Esophagus squamous epithelium (tissue), 5 donors: ENCODE results near the gene CTDSPL. TPM values are rescaled to one million over a fixed set of nuclear protein-coding genes. Genes with fewer than 3 reads are reported as not detected.

Experiments
- DNase-seq: peaks from one replicate; lab custom pipeline; 2025; lab: John Stamatoyannopoulos, UW
- H3K27ac ChIP-seq, 4 donors: fragments of 200-600 bp; sonication (generic); one replicate each; pipeline ENCODE4 v1.5.1; 2016 to 2019; ENCODE audit warnings: mild to moderate bottlenecking in 1 of 4
- H3K27me3 ChIP-seq, 4 donors: fragments of 200-600 bp; sonication (generic); 1 replicate in 3 of 4; 2 replicates in 1 of 4; pipeline versions ENCODE4 v1.5.1 to v1.6.0; 2017 to 2021; ENCODE audit warnings: antibody characterized with exemption in 1 of 4
- H3K36me3 ChIP-seq, 3 donors: fragments of 200-600 bp; sonication (generic); one replicate each; pipeline ENCODE4 v1.5.1; 2016 to 2019
- H3K4me1 ChIP-seq, 3 donors: fragments of 200-600 bp; sonication (generic); one replicate each; pipeline ENCODE4 v1.5.1; 2017 to 2019
- H3K4me3 ChIP-seq, 4 donors: fragments of 200-600 bp; sonication (generic); 1 replicate in 3 of 4; 2 replicates in 1 of 4; pipeline ENCODE4 v1.5.1; 2016 to 2019; ENCODE audit warnings: mild to moderate bottlenecking in 2 of 4, moderate library complexity in 1 of 4
- H3K9me3 ChIP-seq, 3 donors: fragments of 200-600 bp; sonication (generic); one replicate each; pipeline ENCODE4 v1.5.1; 2016 to 2019
- CTCF ChIP-seq, 6 experiments: fragments of 450-650 bp in 4 of 6; fragments of 200-600 bp in 2 of 6; sonication (generic) in 2 of 6; IDR thresholded peaks; one replicate each; pipeline ENCODE4 v1.5.1; 2016 to 2019; ENCODE audit warnings: antibody characterized with exemption in 6 of 6, mild to moderate bottlenecking in 4 of 6, moderate library complexity in 4 of 6
- POLR2A ChIP-seq, 4 donors: fragments of 450-650 bp; IDR thresholded peaks; one replicate each; pipeline ENCODE4 v1.6.1; 2017; ENCODE audit warnings: antibody characterized with exemption in 4 of 4, mild to moderate bottlenecking in 4 of 4, moderate library complexity in 3 of 4
- WGBS, 2 donors: methylation state at CpG; one replicate each; pipeline ENCODE4 v1.1.5; 2018; 5-methylcytosine and 5-hydroxymethylcytosine counted together
- intact Hi-C: fragments of 100-400 bp; cut with DNase I; formaldehyde crosslinking; loops from one replicate; pipeline ENCODE4 v1.15.0; 2022
- total RNA-seq, 4 donors: library from RNA; depleted of rRNA; stranded (reverse); fragments of >200 nt; gene quantifications; one replicate each; pipeline ENCODE4 v1.1.0, GENCODE V29; 2016
- donor health status: DM: yes; HTN: yes; CAD: no.

The CTDSPL gene
- total RNA-seq, 4 donors from 2014 or later: 20.7 to 55.1 (median 30.8) TPM

DNA sequence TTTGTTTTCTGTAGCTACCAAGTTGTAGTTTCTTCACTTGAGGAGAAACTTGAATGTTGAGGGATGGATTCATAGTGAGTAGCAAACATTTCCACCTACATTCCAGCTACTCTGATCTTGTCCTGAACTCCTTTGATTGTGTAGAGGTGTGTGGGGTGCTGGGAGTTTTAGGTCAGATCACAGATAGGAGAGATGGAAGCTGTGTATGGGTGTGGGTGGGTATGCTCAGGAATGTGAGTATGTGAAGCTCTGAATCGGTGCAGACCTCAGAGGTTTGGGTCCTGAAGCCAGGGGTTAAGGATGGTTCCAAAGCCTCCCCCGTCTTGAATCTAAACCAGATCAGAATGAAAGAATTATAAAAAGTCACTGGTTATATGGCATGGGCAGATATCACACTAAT is 76.3 kb downstream of the CTDSPL start:
- Histone ChIP-seq H3K4me1 (peaks cover 7 to 72% (median 28%) of the 10 kb centered on the region in 3 donors), H3K36me3 (no peaks in the 10 kb centered on the region), H3K4me3 (no peak overlapping the region), H3K27me3 (no peaks in the 10 kb centered on the region), H3K9me3 (no peaks in the 10 kb centered on the region), H3K27ac (no peak overlapping the region)
- no peak for DNase-seq
- intact Hi-C loops: no loop called here
- TF ChIP-seq POLR2A (IDR thresholded peaks at IDR 0.05) (no peak), CTCF (IDR thresholded peaks at IDR 0.05) (no peak)
- 89 to 96% methylated on average over 2 of the region's 2 CpGs for WGBS, 2 donors

GRCh38 chr3:37940242-37940908 is 78.7 kb downstream of the CTDSPL start:
- Histone ChIP-seq H3K36me3 (no peaks in the 10 kb centered on the region), H3K9me3 (no peaks in the 10 kb centered on the region), H3K4me3 (no peak overlapping the region), H3K27ac (peak overlapping the region in 1 of 4 donors; percentile 0), H3K4me1 (peaks cover 14 to 87% (median 46%) of the 10 kb centered on the region in 3 donors), H3K27me3 (no peaks in the 10 kb centered on the region)
- intact Hi-C loops: no loop called here
- TF ChIP-seq POLR2A (IDR thresholded peaks at IDR 0.05) (no peak), CTCF (IDR thresholded peaks at IDR 0.05) (no peak)
- no peak for DNase-seq
- WGBS, 2 donors: 69 to 78% methylated on average over 4 of the region's 4 CpGs

DNA sequence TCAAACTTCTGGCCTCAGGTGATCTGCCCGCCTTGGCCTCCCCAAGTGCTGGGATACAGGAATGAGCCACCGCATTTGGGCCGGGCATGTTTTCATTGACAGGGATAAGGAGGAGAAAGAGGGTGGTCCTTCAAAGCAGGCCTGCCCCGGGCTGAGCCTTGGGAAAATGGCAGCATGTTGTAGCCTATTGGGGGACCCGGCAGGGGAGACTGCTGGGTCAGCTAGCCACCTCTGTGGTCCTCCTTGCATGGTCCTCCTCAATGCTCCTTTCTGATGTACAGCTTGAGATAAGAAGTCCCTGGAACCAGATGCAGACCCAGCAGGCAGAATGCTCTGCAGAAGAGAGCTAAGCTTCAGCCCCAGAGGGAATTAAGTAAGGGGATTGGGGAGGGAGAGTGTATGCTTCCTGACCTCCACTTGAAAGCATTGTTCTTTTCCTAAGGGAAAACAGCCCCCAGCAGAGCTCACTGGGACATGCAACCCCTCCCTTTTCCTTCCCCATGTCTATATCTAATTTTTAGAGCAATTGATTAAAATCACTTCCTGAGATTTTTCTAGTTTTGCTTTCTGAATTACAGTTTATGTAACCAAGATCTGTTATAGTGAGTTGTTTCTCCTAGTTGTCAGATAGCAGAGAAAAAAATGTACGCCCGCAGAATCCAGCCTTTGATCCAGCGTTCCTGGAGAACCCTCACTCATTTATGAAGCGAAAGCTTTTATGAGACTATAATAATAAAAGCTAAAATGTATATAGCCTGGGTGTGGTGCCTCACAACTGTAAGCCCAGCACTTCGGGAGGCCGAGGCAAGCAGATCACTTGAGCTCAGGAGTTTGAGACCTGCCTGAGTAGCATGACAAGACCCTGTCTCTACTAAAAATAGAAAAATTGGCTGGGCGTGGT is 80.2 kb downstream of the CTDSPL start:
- H3K27ac ChIP-seq: peak overlapping the region in 3 of 4 donors; percentile 75 to 83 (median 78)
- no peaks in the 10 kb centered on the region for H3K27me3 ChIP-seq
- TF ChIP-seq CTCF (IDR thresholded peaks at IDR 0.05) (no peak), POLR2A (IDR thresholded peaks at IDR 0.05) (no peak)
- H3K4me1 ChIP-seq: peaks cover 17 to 87% (median 55%) of the 10 kb centered on the region in 3 donors
- H3K4me3 ChIP-seq: no peak overlapping the region
- DNase-seq: no peak
- H3K9me3 ChIP-seq: no peaks in the 10 kb centered on the region
- H3K36me3 ChIP-seq: no peaks in the 10 kb centered on the region
- intact Hi-C loops: no loop called here
- WGBS, 2 donors: 41 to 62% methylated on average over 7 to 8 of the region's 12 CpGs

DNA sequence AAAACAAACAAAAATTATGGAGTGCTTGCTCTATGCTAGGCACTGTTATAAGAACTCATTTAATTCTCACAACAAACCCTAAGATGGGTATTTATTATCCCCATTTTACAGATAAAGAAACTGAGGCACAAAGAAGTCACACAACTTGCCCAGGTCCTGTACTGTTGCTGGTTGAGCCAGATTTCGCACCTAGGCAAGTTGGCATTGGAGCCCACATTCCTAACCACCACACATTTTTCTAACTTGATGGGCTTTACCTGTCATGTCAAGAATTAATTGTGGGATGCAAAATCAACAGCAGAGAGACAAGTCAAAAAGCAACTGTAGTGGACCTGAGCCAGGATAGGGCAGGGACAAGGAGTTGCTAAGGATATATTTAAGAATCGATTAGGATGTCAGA is 81.0 kb downstream of the CTDSPL start:
- TF ChIP-seq CTCF (IDR thresholded peaks at IDR 0.05) (no peak), POLR2A (IDR thresholded peaks at IDR 0.05) (no peak)
- Histone ChIP-seq H3K36me3 (no peaks in the 10 kb centered on the region), H3K9me3 (no peaks in the 10 kb centered on the region), H3K4me3 (no peak overlapping the region), H3K27me3 (no peaks in the 10 kb centered on the region), H3K27ac (peak overlapping the region in 3 of 4 donors; percentile 75 to 83 (median 78)), H3K4me1 (peaks cover 17 to 87% (median 58%) of the 10 kb centered on the region in 3 donors)
- WGBS, 2 donors: 46 to 53% methylated on average over 2 of the region's 2 CpGs
- intact Hi-C loops: no loop called here
- no peak for DNase-seq

DNA sequence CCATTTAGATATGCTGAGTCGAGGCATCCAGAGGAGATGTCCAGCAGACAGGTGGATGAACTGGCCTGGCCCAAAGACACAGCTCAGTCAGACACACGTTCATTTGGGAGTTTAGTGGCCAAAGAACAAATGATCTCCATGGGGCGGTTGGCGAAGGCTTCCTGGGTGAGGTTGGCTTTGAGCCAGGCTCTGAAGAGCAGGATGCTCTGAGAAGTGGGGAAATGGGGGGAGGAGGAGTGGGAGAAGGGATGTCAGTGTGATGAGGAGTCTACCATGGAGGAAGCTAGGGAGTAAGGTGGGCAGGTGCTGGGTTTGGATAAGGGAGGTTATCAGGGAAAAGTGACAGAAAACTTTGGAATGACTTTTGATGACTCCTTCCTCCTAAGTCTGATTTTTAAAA is 81.4 kb downstream of the CTDSPL start:
- intact Hi-C loops: no loop called here
- Histone ChIP-seq H3K27ac (peak overlapping the region; percentile 39 to 83 (median 76)), H3K9me3 (no peaks in the 10 kb centered on the region), H3K4me1 (peaks cover 17 to 89% (median 58%) of the 10 kb centered on the region in 3 donors), H3K36me3 (no peaks in the 10 kb centered on the region), H3K4me3 (no peak overlapping the region), H3K27me3 (no peaks in the 10 kb centered on the region)
- no peak for TF ChIP-seq CTCF (IDR thresholded peaks at IDR 0.05)
- TF ChIP-seq POLR2A (IDR thresholded peaks at IDR 0.05): no peak
- no peak for DNase-seq
- WGBS, 2 donors: 66 to 77% methylated on average over 4 of the region's 4 CpGs
